HCT116 (cell line): ENCODE data around the gene TMEM150C. TPM values are rescaled to one million over a fixed set of nuclear protein-coding genes. Genes with fewer than 3 reads are reported as not detected.

Experiments used
- ATAC-seq: fragments of 200-7000 bp; cut with Tn5 transposase; 2 replicates; pipeline ENCODE4 v1.9.1; 2020; ENCODE audit warnings: mild to moderate bottlenecking, moderate library complexity
- BruUV-seq: library from RNA; stranded (reverse); fragments of 400-500 nt; replicated peaks from 2 replicates; lab custom pipeline; 2021; lab: Mats Ljungman, UMichigan
- CTCF ChIA-PET: fragments of 300-600 bp; sonication (Branson Sonifier 250); formaldehyde crosslinking; loops from one replicate; lab custom pipeline; 2021; ENCODE audit warnings: antibody characterized with exemption; lab: Charles Lee
- POLR2A ChIA-PET: fragments of 300-600, 350-600 bp; sonication (Branson Sonifier 250); formaldehyde crosslinking; loops from one replicate; lab custom pipeline; 2021; ENCODE audit warnings: antibody characterized with exemption; lab: Charles Lee
- RAD21 ChIA-PET, 2 experiments: fragments of 300-600 bp; sonication (Branson Sonifier 250); formaldehyde crosslinking; loops; one replicate each; lab custom pipeline; 2023; ENCODE audit warnings: low total read pairs in 2 of 2; ENCODE audit not compliant: uncharacterized antibody in 2 of 2, unreplicated experiment in 2 of 2, low non-redundant PET in 1 of 2; lab: Charles Lee
- DNase-seq: peaks from one replicate; pipeline ENCODE4 v3.0.0-alpha.2; 2010; ENCODE audit warnings: low read depth, low spot score
- H2AFZ ChIP-seq: fragments of 200-600 bp; shearing (Covaris generic), sonication (generic); 2 replicates; pipeline ENCODE4 v1.6.1; 2017; ENCODE audit warnings: low read depth, mixed run types, mixed read lengths, antibody characterized with exemption, low read length; ENCODE audit not compliant: poor library complexity, severe bottlenecking
- H3K27ac ChIP-seq: 2 replicates; pipeline ENCODE4 v1.5.1; 2012; ENCODE audit warnings: low read depth, low read length
- H3K27me3 ChIP-seq: fragments of 200-600 bp; sonication (generic); 2 replicates; pipeline ENCODE4 v1.6.1; 2016; ENCODE audit warnings: mixed run types, low read length, mixed read lengths; ENCODE audit not compliant: insufficient read depth
- H3K36me3 ChIP-seq, 2 experiments: fragments of 200-500 bp in 1 of 2; fragments of 200-600 bp in 1 of 2; sonication (Bioruptor generic) in 1 of 2; sonication (generic) in 1 of 2; 2 replicates each; pipeline versions ENCODE4 v1.5.1 to v1.6.1; 2014 to 2016; ENCODE audit warnings: low read length in 2 of 2, inconsistent platforms in 1 of 2, mixed read lengths in 1 of 2, mixed run types in 1 of 2; ENCODE audit not compliant: insufficient read depth in 2 of 2, control insufficient read depth in 1 of 2
- H3K4me1 ChIP-seq, 2 experiments: fragments of 200-600 bp in 1 of 2; sonication (generic) in 1 of 2; 2 replicates each; pipeline versions ENCODE4 v1.5.1 to v1.6.1; 2012 to 2017; ENCODE audit warnings: low read length in 2 of 2, inconsistent platforms in 1 of 2, mild to moderate bottlenecking in 1 of 2, mixed read lengths in 1 of 2, mixed run types in 1 of 2, moderate library complexity in 1 of 2; ENCODE audit not compliant: insufficient read depth in 2 of 2, control insufficient read depth in 1 of 2
- H3K4me2 ChIP-seq: fragments of 200-600 bp; sonication (generic); 2 replicates; pipeline ENCODE4 v1.6.1; 2017; ENCODE audit warnings: mixed run types, low read length, mixed read lengths
- H3K4me3 ChIP-seq, 2 experiments: fragments of 200-600 bp in 1 of 2; sonication (generic) in 1 of 2; replicated peaks in 1 of 2; 2 replicates each; pipeline ENCODE4 v1.5.1; 2011 to 2016; ENCODE audit warnings: low read length in 2 of 2, control low read depth in 1 of 2, low read depth in 1 of 2, mild to moderate bottlenecking in 1 of 2, mixed read lengths in 1 of 2, mixed run types in 1 of 2
- H3K79me2 ChIP-seq: fragments of 200-600 bp; sonication (generic); 2 replicates; pipeline ENCODE4 v1.6.1; 2017; ENCODE audit warnings: mild to moderate bottlenecking, mixed run types, low read length, moderate library complexity, mixed read lengths; ENCODE audit not compliant: insufficient read depth
- H3K9ac ChIP-seq: fragments of 200-600 bp; sonication (generic); 2 replicates; pipeline ENCODE4 v1.6.1; 2016; ENCODE audit warnings: low read length, mixed read lengths
- H3K9me2 ChIP-seq: fragments of 200-600 bp; sonication (generic), shearing (Covaris generic); 2 replicates; pipeline ENCODE4 v1.6.1; 2017; ENCODE audit warnings: mixed run types, mild to moderate bottlenecking, moderate library complexity; ENCODE audit not compliant: insufficient read depth
- H3K9me3 ChIP-seq, 2 experiments: fragments of 200-500 bp in 1 of 2; fragments of 200-600 bp in 1 of 2; sonication (Bioruptor generic) in 1 of 2; sonication (generic) in 1 of 2; 2 replicates each; pipeline ENCODE4 v1.6.1; 2014 to 2017; ENCODE audit warnings: low read length in 2 of 2, mixed read lengths in 2 of 2, inconsistent platforms in 1 of 2, low read depth in 1 of 2, mild to moderate bottlenecking in 1 of 2, mixed run types in 1 of 2, moderate library complexity in 1 of 2; ENCODE audit not compliant: control insufficient read depth in 1 of 2, insufficient read depth in 1 of 2
- H4K20me1 ChIP-seq: fragments of 200-600 bp; sonication (generic), shearing (Covaris generic); 2 replicates; pipeline ENCODE4 v1.6.1; 2017; ENCODE audit warnings: mixed run types, mild to moderate bottlenecking, moderate library complexity; ENCODE audit not compliant: insufficient read depth
- ATF3 ChIP-seq: IDR thresholded peaks from 2 replicates; pipeline ENCODE4 v1.6.1; 2012
- CBX3 ChIP-seq: IDR thresholded peaks from 2 replicates; pipeline ENCODE4 v1.6.1; 2012; ENCODE audit warnings: low read depth
- CEBPB ChIP-seq: IDR thresholded peaks from 2 replicates; pipeline ENCODE4 v1.6.1; 2012; ENCODE audit warnings: low read depth
- ELF1 ChIP-seq: IDR thresholded peaks from 2 replicates; pipeline ENCODE4 v1.6.1; 2012; ENCODE audit warnings: low read depth, borderline replicate concordance
- EZH2 ChIP-seq: fragments of 200-600 bp; sonication (generic); IDR thresholded peaks from 2 replicates; pipeline ENCODE4 v1.6.1; 2017; ENCODE audit warnings: antibody characterized with exemption, mixed run types
- FOSL1 ChIP-seq: IDR thresholded peaks from 2 replicates; pipeline ENCODE4 v1.6.1; 2012; ENCODE audit warnings: low read depth
- REST ChIP-seq: IDR thresholded peaks from 2 replicates; pipeline ENCODE4 v1.6.1; 2012; ENCODE audit warnings: low read depth
- SP1 ChIP-seq: IDR thresholded peaks from 2 replicates; pipeline ENCODE4 v1.6.1; 2012; ENCODE audit warnings: low read depth
- TCF7L2 ChIP-seq: IDR thresholded peaks from 2 replicates; pipeline ENCODE4 v1.7.0; 2011; ENCODE audit warnings: borderline replicate concordance, inconsistent platforms; ENCODE audit not compliant: insufficient read depth, insufficient read length; ENCODE audit errors: extremely low read depth
- YY1 ChIP-seq: IDR thresholded peaks from 2 replicates; pipeline ENCODE4 v1.6.1; 2011; ENCODE audit warnings: low read length, low read depth, moderate library complexity, mild to moderate bottlenecking; ENCODE audit not compliant: insufficient replicate concordance; ENCODE audit errors: extremely low read depth
- ZFX ChIP-seq: fragments of 450-650 bp; IDR thresholded peaks from 2 replicates; pipeline ENCODE4 v1.6.1; 2017
- ZNF274 ChIP-seq: fragments of 200-500 bp; sonication (Bioruptor generic); IDR thresholded peaks from 2 replicates; pipeline ENCODE4 v1.6.1; 2014; ENCODE audit warnings: mild to moderate bottlenecking, low read depth, low read length, inconsistent platforms
- intact Hi-C: fragments of 100-400 bp; cut with micrococcal nuclease; formaldehyde crosslinking; loops from 2 replicates; pipeline ENCODE4 v1.10.0; 2022
- total RNA-seq: library from RNA; stranded (reverse); gene quantifications from one replicate; pipeline ENCODE4 v1.2.1, GENCODE V29; 2021; ENCODE audit not compliant: unreplicated experiment

Gene TMEM150C
- total RNA-seq, 1 experiment from 2014 or later, result 1.2 TPM

GRCh38 chr4:82517043-82517442 lies 44.7 kb downstream of the TMEM150C start:
- no peak overlapping the region for H3K4me2 ChIP-seq
- TF ChIP-seq CEBPB (no peak), ELF1 (no peak), CBX3 (no peak), SP1 (no peak), REST (no peak), YY1 (no peak), FOSL1 (no peak), EZH2 (no peak), ZNF274 (no peak), ZFX (no peak), TCF7L2 (no peak), ATF3 (no peak)
- H4K20me1 ChIP-seq, result no peaks in the 10 kb centered on the region
- H3K36me3 ChIP-seq, result no peaks in the 10 kb centered on the region
- ATAC-seq (no peak), DNase-seq (no peak)
- no peak overlapping the region for H3K27ac ChIP-seq
- H3K9me3 ChIP-seq, result no peaks in the 10 kb centered on the region
- POLR2A ChIA-PET, result interaction anchor here (0.6 kb wide), 1 partner anchor 67 kb away, joined by 3 read pairs; no protein-coding TSS in a partner anchor
- no peak overlapping the region for H2AFZ ChIP-seq
- H3K9ac ChIP-seq, result no peak overlapping the region
- intact Hi-C loops, result no loop called here
- RAD21 ChIA-PET, result no interaction called here
- H3K4me1 ChIP-seq, result no peaks in the 10 kb centered on the region
- H3K9me2 ChIP-seq, result no peaks in the 10 kb centered on the region
- no peaks in the 10 kb centered on the region for H3K79me2 ChIP-seq
- CTCF ChIA-PET, result no interaction called here
- peaks cover 22% of the 10 kb centered on the region; the same call in 1 of the 2 replicates for H3K27me3 ChIP-seq
- no peak overlapping the region for H3K4me3 ChIP-seq
- BruUV-seq, result no TSS peak
